ENCODE results near the gene COL26A1. TPM values are rescaled to one million over a fixed set of nuclear protein-coding genes. Genes with fewer than 3 reads are reported as not detected.

Gene COL26A1
- total and polyA plus RNA-seq, 2 of the 4 experiments (the other 2 are of a cell fraction): not detected

DNA sequence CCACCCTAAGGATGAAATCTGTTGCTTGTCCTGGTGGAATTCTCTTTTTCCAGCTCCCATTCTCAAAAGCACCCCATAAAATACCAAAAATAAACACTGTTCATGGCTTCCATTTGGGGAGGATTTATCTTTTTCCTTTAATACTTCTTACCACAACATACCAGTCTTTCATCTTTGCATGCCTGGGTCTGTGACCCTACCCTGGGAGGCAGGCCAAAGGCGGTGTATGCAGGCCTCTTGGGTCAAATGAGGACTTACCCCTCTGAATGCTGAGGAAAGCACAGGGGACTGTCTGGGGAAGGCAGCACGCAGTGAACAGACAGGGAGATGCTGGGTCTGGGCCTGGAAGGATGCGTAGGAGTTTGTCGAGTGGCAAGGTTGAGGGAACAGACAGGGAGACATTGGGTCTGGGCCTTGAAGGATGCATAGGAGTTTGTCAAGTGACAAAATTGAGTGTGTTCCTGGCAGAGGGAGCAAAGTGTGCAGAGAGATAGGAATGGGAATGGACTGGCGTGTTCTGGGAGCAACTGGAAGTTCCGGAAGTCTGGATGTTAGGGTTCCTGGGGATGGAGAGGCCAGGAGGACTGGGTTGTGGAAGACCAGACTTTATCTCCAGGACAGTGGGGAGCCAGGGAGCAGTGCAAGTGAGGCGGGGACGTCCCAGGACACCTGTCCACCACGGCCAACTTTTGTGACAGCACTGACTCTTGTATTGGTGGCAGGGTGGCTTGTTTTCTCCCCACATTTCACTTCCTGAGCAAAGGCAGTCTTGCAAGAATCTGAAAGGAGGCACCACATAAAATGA lies 225.7 kb downstream of the COL26A1 start:
- CTCF ChIA-PET: no interaction called here
- no peak overlapping the region for H3K9ac ChIP-seq (ENCODE audit: low read depth, low read length)
- no peak overlapping the region for H2AK9ac ChIP-seq (replicated peaks; ENCODE audit: low read depth, low read length, poor library complexity)
- no TSS peak for BruUV-seq (replicated peaks)
- no peak overlapping the region for H2AK5ac ChIP-seq (ENCODE audit: low read depth, low read length)
- no peaks in the 10 kb centered on the region for H3K9me1 ChIP-seq (ENCODE audit: insufficient read depth, low read length)
- in situ Hi-C loops (cut with MboI; ENCODE audit: low sequenced_read_pairs) (no loop called here), intact Hi-C loops (cut with micrococcal nuclease) (no loop called here), dilution Hi-C loops (cut with HindIII; ENCODE audit: low sequenced_read_pairs, unreplicated experiment) (no loop called here)
- H3K27ac ChIP-seq (ENCODE audit: insufficient read depth, low read length): no peak overlapping the region
- ATAC-seq (ENCODE audit: low read depth) (peak; percentile 48), DNase-seq (no peak)
- H4K8ac ChIP-seq (ENCODE audit: low read depth in 2 of 2, low read length in 2 of 2): no peak overlapping the region
- no peak overlapping the region for H3K4ac ChIP-seq (ENCODE audit: low read depth, low read length)
- no peak overlapping the region for H3K18ac ChIP-seq (ENCODE audit: low read depth, low read length)
- no peak overlapping the region for H2BK20ac ChIP-seq (ENCODE audit: low read depth, low read length)
- H3K79me1 ChIP-seq (ENCODE audit: low read depth in 1 of 2, low read length in 2 of 2): no peaks in the 10 kb centered on the region
- no peak overlapping the region for H3K14ac ChIP-seq (replicated peaks; ENCODE audit: low read depth, low read length)
- no peak overlapping the region for H4K91ac ChIP-seq (ENCODE audit: insufficient read depth, low read depth, low read length)
- no peak overlapping the region for H2BK120ac ChIP-seq (ENCODE audit: low read depth, low read length)
- H2BK5ac ChIP-seq (ENCODE audit: low read depth, low read length, poor library complexity, severe bottlenecking): no peak overlapping the region
- H3K27me3 ChIP-seq (ENCODE audit: control insufficient read depth, insufficient read depth, low read length): peaks cover 15% of the 10 kb centered on the region
- H3K9me3 ChIP-seq (ENCODE audit: control insufficient read depth, insufficient read depth, low read length): peaks cover 3% of the 10 kb centered on the region; the same call in 1 of the 2 replicates
- H3K4me1 ChIP-seq (ENCODE audit: control insufficient read depth, insufficient read depth, low read length): peaks cover 2% of the 10 kb centered on the region; the same call in 1 of the 2 replicates
- no peaks in the 10 kb centered on the region for H4K20me1 ChIP-seq (ENCODE audit: insufficient read depth, low read length)
- TF ChIP-seq, protein P1, sequence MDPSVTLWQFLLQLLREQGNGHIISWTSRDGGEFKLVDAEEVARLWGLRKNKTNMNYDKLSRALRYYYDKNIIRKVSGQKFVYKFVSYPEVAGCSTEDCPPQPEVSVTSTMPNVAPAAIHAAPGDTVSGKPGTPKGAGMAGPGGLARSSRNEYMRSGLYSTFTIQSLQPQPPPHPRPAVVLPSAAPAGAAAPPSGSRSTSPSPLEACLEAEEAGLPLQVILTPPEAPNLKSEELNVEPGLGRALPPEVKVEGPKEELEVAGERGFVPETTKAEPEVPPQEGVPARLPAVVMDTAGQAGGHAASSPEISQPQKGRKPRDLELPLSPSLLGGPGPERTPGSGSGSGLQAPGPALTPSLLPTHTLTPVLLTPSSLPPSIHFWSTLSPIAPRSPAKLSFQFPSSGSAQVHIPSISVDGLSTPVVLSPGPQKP (IDR thresholded peaks at IDR 0.05; ENCODE audit: borderline replicate concordance, low read depth, low read length): no peak
- TF ChIP-seq MAFK (IDR thresholded peaks at IDR 0.05; ENCODE audit: low read depth, low read length) (no peak), SMC3 (IDR thresholded peaks at IDR 0.05; ENCODE audit: low read depth, low read length) (no peak), MXI1 (IDR thresholded peaks at IDR 0.05; ENCODE audit: borderline replicate concordance, low read depth, low read length) (no peak), FOS (IDR thresholded peaks at IDR 0.05; ENCODE audit: low read depth, low read length) (no peak), RFX5 (IDR thresholded peaks at IDR 0.05; ENCODE audit: low read depth, low read length) (no peak)
- no peak overlapping the region for H3K4me2 ChIP-seq (ENCODE audit: low read depth, low read length)
- H2AFZ ChIP-seq (replicated peaks; ENCODE audit: low read length, poor library complexity): no peak overlapping the region
- no peak overlapping the region for H3K4me3 ChIP-seq (ENCODE audit: insufficient read depth, low read depth, low read length)
- no peak overlapping the region for H2BK15ac ChIP-seq (ENCODE audit: low read depth, low read length)
- 77% methylated on average over 6 of the region's 9 CpGs; no CpG with 5 or more reads in 1 of the 2 experiments for WGBS, 2 experiments (ENCODE audit: extremely low coverage in 2 of 2, insufficient read length in 1 of 2)
- POLR2A ChIA-PET (ENCODE audit: unreplicated experiment): no interaction called here
- H3K56ac ChIP-seq (ENCODE audit: extremely low read depth, insufficient read depth, low read length): no peak overlapping the region
- H3K23ac ChIP-seq (ENCODE audit: low read depth, low read length): no peak overlapping the region
- no peak overlapping the region for H4K5ac ChIP-seq (ENCODE audit: low read depth, low read length)
- no peaks in the 10 kb centered on the region for H3K36me3 ChIP-seq (ENCODE audit: control insufficient read depth, insufficient read depth, low read length)
